ENCODE data around the gene MACO1.

The MACO1 gene

DNA sequence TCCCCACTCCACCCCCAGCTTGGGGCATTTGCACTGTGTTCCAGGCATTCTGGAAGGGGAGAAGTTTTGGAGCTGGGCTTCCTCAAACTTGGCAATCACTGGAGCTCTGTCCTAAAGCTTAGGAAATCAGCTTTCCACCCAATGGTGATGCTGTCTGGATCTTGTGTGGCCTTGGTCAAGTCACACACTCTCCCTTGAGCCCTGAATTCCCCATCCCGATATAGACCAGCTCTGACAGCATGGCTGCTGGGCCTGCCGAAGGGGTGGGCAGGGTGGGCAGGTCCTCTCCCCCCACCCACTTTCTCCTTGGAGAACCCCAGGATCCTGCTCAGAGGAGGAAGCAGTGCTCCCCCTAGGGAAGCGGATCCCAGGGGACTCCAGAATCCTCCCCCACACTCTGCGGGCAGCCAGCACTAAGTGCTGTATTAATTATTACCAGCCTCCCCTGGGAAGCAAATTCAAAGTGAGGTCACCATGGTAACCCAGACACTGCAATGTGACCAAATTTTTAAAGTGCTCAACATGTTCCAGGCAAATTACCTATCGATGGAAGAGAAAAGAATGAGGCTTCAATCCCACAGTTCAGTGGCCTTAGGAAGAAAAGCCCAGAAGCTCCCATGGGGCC, 91.4 kb downstream of the MACO1 start:
- no peak overlapping the region for H4K8ac ChIP-seq (ENCODE audit: low read depth, low read length)
- no peak overlapping the region for H3K23ac ChIP-seq (ENCODE audit: low read length)
- H3K4me2 ChIP-seq (ENCODE audit: low read length): no peak overlapping the region
- H3K4me3 ChIP-seq (ENCODE audit: low read length): no peak overlapping the region
- H3K79me2 ChIP-seq (ENCODE audit: control insufficient read depth, insufficient read depth, low read length): no peaks in the 10 kb centered on the region
- no peak overlapping the region for H2BK15ac ChIP-seq (replicated peaks; ENCODE audit: low read depth)
- H2BK5ac ChIP-seq (ENCODE audit: low read length): no peak overlapping the region
- no peak overlapping the region for H4K5ac ChIP-seq (ENCODE audit: low read length)
- H3K79me1 ChIP-seq (ENCODE audit: low read length): no peaks in the 10 kb centered on the region
- H3K56ac ChIP-seq (ENCODE audit: low read length): no peak overlapping the region
- no CpG with 5 or more reads among the region's 5 CpGs for WGBS (ENCODE audit: extremely low coverage, insufficient coverage, low lambda C conversion rate)
- H3K9ac ChIP-seq (ENCODE audit: low read length): no peak overlapping the region
- no peaks in the 10 kb centered on the region for H3K36me3 ChIP-seq (ENCODE audit: control insufficient read depth, insufficient read depth, low read length)
- no peak overlapping the region for H2BK120ac ChIP-seq (ENCODE audit: low read depth, low read length)
- DNase-seq: no peak
- no peaks in the 10 kb centered on the region for H3K4me1 ChIP-seq (ENCODE audit: control insufficient read depth, low read depth, low read length)
- no peak overlapping the region for H3K4ac ChIP-seq (ENCODE audit: low read depth, low read length)
- H3K18ac ChIP-seq (ENCODE audit: low read length): no peak overlapping the region
- H3K27me3 ChIP-seq (ENCODE audit: insufficient read depth, low read length, poor library complexity): no peaks in the 10 kb centered on the region
- H2AK5ac ChIP-seq (ENCODE audit: low read length): no peak overlapping the region
- H3K27ac ChIP-seq (ENCODE audit: low read depth, low read length): no peak overlapping the region

DNA sequence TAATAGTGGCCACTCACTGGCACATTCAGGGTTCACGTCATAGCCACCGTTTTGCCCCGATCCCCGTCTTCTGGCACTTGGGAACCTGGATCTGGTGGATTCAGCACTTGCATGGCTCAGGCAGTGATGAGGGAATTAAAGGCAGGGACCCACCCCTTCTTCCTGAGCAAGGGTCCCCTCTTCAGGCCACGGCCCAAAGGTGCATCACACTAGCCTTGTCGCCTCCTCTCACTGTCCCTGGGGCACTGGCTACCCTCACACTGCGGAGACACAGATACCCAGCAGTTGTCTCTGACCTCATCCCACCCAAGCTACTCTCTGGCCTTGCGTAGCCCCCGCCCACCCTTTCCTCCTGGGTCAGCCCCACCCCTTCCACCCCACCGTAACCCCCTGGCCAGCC, 92.8 kb downstream of the MACO1 start:
- Histone ChIP-seq H3K79me1 (ENCODE audit: low read length) (no peaks in the 10 kb centered on the region), H3K23ac (ENCODE audit: low read length) (no peak overlapping the region), H2AK5ac (ENCODE audit: low read length) (no peak overlapping the region), H3K27ac (ENCODE audit: low read depth, low read length) (no peak overlapping the region), H3K27me3 (ENCODE audit: insufficient read depth, low read length, poor library complexity) (no peaks in the 10 kb centered on the region), H3K36me3 (ENCODE audit: control insufficient read depth, insufficient read depth, low read length) (no peaks in the 10 kb centered on the region), H3K9ac (ENCODE audit: low read length) (no peak overlapping the region), H3K56ac (ENCODE audit: low read length) (no peak overlapping the region), H3K18ac (ENCODE audit: low read length) (no peak overlapping the region), H4K5ac (ENCODE audit: low read length) (no peak overlapping the region), H2BK5ac (ENCODE audit: low read length) (no peak overlapping the region), H2BK120ac (ENCODE audit: low read depth, low read length) (no peak overlapping the region), H2BK15ac (replicated peaks; ENCODE audit: low read depth) (no peak overlapping the region), H3K4me3 (ENCODE audit: low read length) (no peak overlapping the region), H4K8ac (ENCODE audit: low read depth, low read length) (no peak overlapping the region), H3K4me2 (ENCODE audit: low read length) (no peak overlapping the region), H3K79me2 (ENCODE audit: control insufficient read depth, insufficient read depth, low read length) (no peaks in the 10 kb centered on the region), H3K4ac (ENCODE audit: low read depth, low read length) (no peak overlapping the region), H3K4me1 (ENCODE audit: control insufficient read depth, low read depth, low read length) (no peaks in the 10 kb centered on the region)
- DNase-seq: peak; percentile 87
- WGBS (ENCODE audit: extremely low coverage, insufficient coverage, low lambda C conversion rate): no CpG with 5 or more reads among the region's 10 CpGs

DNA sequence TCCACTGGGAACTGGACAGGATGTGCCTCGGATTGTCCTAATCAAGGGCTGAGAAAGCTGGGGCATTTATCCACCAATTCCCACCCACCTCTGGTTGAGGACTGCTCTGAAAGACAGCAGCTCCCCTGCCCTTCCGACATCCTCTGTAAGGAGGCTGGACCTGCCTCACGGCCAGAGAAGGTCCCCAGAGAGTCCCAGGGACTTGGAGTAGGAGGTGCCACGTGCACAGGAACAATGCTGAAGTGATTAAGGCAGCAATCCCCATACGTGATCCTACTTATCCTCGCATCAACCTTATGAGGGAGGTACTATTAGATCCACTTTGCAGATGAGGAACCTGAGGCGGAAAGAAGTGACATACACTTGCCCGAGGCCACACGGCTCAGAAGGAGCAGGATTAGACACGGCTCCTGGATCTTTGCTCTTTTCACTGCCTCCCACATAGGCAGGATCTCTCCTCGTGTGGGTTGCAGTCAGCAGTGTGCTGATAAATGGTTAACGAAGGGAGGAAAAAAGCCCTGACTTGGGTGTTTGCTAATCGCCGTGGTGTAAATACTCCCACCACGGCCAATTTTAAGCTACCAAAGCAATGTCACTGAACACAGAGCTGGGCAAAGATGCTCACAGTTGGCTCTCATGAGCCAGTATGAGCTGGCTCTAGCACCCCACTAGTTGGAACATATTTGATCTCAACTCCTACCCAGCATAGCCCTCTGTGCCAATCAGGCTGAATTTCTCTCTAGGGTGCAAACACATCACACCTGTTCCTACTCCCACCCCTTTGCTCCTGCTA, 94.1 kb downstream of the MACO1 start:
- no peak overlapping the region for H2BK15ac ChIP-seq (replicated peaks; ENCODE audit: low read depth)
- H3K36me3 ChIP-seq (ENCODE audit: control insufficient read depth, insufficient read depth, low read length): no peaks in the 10 kb centered on the region
- H3K4me3 ChIP-seq (ENCODE audit: low read length): no peak overlapping the region
- no peak overlapping the region for H3K18ac ChIP-seq (ENCODE audit: low read length)
- no peak overlapping the region for H3K4me2 ChIP-seq (ENCODE audit: low read length)
- H3K56ac ChIP-seq (ENCODE audit: low read length): no peak overlapping the region
- H3K4me1 ChIP-seq (ENCODE audit: control insufficient read depth, low read depth, low read length): no peaks in the 10 kb centered on the region
- no CpG with 5 or more reads among the region's 15 CpGs for WGBS (ENCODE audit: extremely low coverage, insufficient coverage, low lambda C conversion rate)
- DNase-seq: no peak
- H3K23ac ChIP-seq (ENCODE audit: low read length): no peak overlapping the region
- H3K79me1 ChIP-seq (ENCODE audit: low read length): no peaks in the 10 kb centered on the region
- no peaks in the 10 kb centered on the region for H3K79me2 ChIP-seq (ENCODE audit: control insufficient read depth, insufficient read depth, low read length)
- H4K8ac ChIP-seq (ENCODE audit: low read depth, low read length): no peak overlapping the region
- no peak overlapping the region for H4K5ac ChIP-seq (ENCODE audit: low read length)
- no peak overlapping the region for H2BK120ac ChIP-seq (ENCODE audit: low read depth, low read length)
- H3K9ac ChIP-seq (ENCODE audit: low read length): no peak overlapping the region
- H3K27ac ChIP-seq (ENCODE audit: low read depth, low read length): no peak overlapping the region
- H2BK5ac ChIP-seq (ENCODE audit: low read length): no peak overlapping the region
- H2AK5ac ChIP-seq (ENCODE audit: low read length): no peak overlapping the region
- H3K4ac ChIP-seq (ENCODE audit: low read depth, low read length): no peak overlapping the region
- no peaks in the 10 kb centered on the region for H3K27me3 ChIP-seq (ENCODE audit: insufficient read depth, low read length, poor library complexity)

DNA sequence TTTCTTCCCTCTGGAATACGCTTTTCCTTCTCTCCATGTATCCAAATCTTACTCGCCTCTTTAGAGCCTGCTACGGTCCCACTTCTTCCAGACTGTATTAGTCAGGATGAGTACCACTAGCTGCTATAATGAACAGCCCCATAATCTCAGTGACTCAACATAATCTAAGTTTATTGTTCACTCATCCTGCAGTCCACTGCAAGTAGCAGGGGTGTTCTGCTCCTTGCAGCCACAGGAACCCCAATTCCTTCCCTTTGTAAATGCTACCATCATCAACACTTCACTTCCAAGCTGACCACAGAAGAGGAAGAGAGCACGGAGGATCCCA, 94.6 kb downstream of the MACO1 start:
- no peaks in the 10 kb centered on the region for H3K4me1 ChIP-seq (ENCODE audit: control insufficient read depth, low read depth, low read length)
- H4K8ac ChIP-seq (ENCODE audit: low read depth, low read length): no peak overlapping the region
- H3K36me3 ChIP-seq (ENCODE audit: control insufficient read depth, insufficient read depth, low read length): no peaks in the 10 kb centered on the region
- H3K79me1 ChIP-seq (ENCODE audit: low read length): no peaks in the 10 kb centered on the region
- no CpG with 5 or more reads among the region's 4 CpGs for WGBS (ENCODE audit: extremely low coverage, insufficient coverage, low lambda C conversion rate)
- H2BK5ac ChIP-seq (ENCODE audit: low read length): no peak overlapping the region
- H2BK120ac ChIP-seq (ENCODE audit: low read depth, low read length): no peak overlapping the region
- no peak overlapping the region for H3K4me3 ChIP-seq (ENCODE audit: low read length)
- no peak for DNase-seq
- no peak overlapping the region for H3K9ac ChIP-seq (ENCODE audit: low read length)
- H4K5ac ChIP-seq (ENCODE audit: low read length): no peak overlapping the region
- no peak overlapping the region for H3K23ac ChIP-seq (ENCODE audit: low read length)
- H3K27me3 ChIP-seq (ENCODE audit: insufficient read depth, low read length, poor library complexity): no peaks in the 10 kb centered on the region
- no peak overlapping the region for H3K56ac ChIP-seq (ENCODE audit: low read length)
- H3K27ac ChIP-seq (ENCODE audit: low read depth, low read length): no peak overlapping the region
- H2BK15ac ChIP-seq (replicated peaks; ENCODE audit: low read depth): no peak overlapping the region
- no peaks in the 10 kb centered on the region for H3K79me2 ChIP-seq (ENCODE audit: control insufficient read depth, insufficient read depth, low read length)
- H3K18ac ChIP-seq (ENCODE audit: low read length): no peak overlapping the region
- H2AK5ac ChIP-seq (ENCODE audit: low read length): no peak overlapping the region
- no peak overlapping the region for H3K4ac ChIP-seq (ENCODE audit: low read depth, low read length)
- H3K4me2 ChIP-seq (ENCODE audit: low read length): no peak overlapping the region

DNA sequence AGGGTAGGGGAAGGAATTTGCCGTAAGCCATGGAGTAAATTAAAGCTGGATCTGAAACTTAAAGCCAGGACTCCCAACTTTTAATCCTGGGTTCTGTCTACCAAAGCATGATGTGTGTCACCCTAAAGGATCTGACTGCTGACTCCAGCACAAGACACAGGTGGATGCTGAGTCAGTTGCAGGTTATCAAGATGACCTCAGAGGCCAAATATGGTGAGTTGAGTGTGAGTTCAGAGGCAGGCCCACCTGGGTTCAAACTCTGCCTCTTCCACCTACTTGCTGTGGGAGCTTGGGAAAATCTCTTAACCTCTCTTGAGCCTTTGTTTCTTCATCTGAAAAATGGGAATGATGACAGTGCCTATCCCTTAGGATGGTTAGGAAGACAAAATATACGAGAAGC, 96.1 kb downstream of the MACO1 start:
- DNase-seq: no peak
- WGBS (ENCODE audit: extremely low coverage, insufficient coverage, low lambda C conversion rate): no CpG with 5 or more reads among the region's 2 CpGs

More for the DNA sequence above, 96.1 kb downstream of the MACO1 start:
- Histone ChIP-seq H2BK15ac (replicated peaks; ENCODE audit: low read depth) (no peak overlapping the region), H3K9ac (ENCODE audit: low read length) (no peak overlapping the region), H3K4ac (ENCODE audit: low read depth, low read length) (no peak overlapping the region), H4K5ac (ENCODE audit: low read length) (no peak overlapping the region), H3K4me3 (ENCODE audit: low read length) (no peak overlapping the region), H3K56ac (ENCODE audit: low read length) (no peak overlapping the region), H3K79me2 (ENCODE audit: control insufficient read depth, insufficient read depth, low read length) (no peaks in the 10 kb centered on the region), H3K4me2 (ENCODE audit: low read length) (no peak overlapping the region), H3K27me3 (ENCODE audit: insufficient read depth, low read length, poor library complexity) (no peaks in the 10 kb centered on the region), H2BK120ac (ENCODE audit: low read depth, low read length) (no peak overlapping the region), H3K4me1 (ENCODE audit: control insufficient read depth, low read depth, low read length) (no peaks in the 10 kb centered on the region), H3K79me1 (ENCODE audit: low read length) (no peaks in the 10 kb centered on the region), H3K36me3 (ENCODE audit: control insufficient read depth, insufficient read depth, low read length) (no peaks in the 10 kb centered on the region), H3K18ac (ENCODE audit: low read length) (no peak overlapping the region), H2AK5ac (ENCODE audit: low read length) (no peak overlapping the region), H4K8ac (ENCODE audit: low read depth, low read length) (no peak overlapping the region), H2BK5ac (ENCODE audit: low read length) (no peak overlapping the region), H3K27ac (ENCODE audit: low read depth, low read length) (no peak overlapping the region), H3K23ac (ENCODE audit: low read length) (no peak overlapping the region)
